Measurements from ENCODE around the gene CNNM2. TPM values are rescaled to one million over a fixed set of nuclear protein-coding genes. Genes with fewer than 3 reads are reported as not detected.

The CNNM2 gene
- total RNA-seq, 2 experiments from 2014 or later: 3.9 to 4.3 TPM

DNA sequence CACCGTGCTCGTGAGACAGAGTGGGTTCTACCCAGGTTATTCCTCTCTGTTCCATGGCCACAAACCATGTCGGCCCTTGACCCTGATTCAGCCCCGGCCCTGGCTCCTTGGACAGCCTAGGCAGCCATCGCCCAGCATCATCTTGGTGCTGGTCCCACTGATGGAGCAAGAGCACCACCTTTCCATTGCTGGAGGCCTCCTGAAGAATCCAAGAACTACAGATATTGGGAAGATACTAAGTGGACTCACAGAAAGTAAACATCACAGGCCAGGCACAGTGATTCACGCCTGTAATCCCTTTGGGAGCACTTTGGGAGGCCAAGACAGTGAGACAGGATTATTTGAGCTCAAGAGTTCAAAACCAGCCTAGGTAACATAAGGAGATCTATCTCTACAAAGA, 149.9 kb downstream of the CNNM2 start:
- Mint-ChIP-seq H3K27me3 (ENCODE audit: low read depth) (no peaks in the 10 kb centered on the region), H3K4me1 (ENCODE audit: low read depth) (peaks cover 17% of the 10 kb centered on the region), H3K27ac (no peak overlapping the region), H3K4me3 (no peak overlapping the region), H3K36me3 (ENCODE audit: low read depth) (no peaks in the 10 kb centered on the region), H3K9me3 (no peaks in the 10 kb centered on the region)
- DNase-seq: no peak
- intact Hi-C loops (cut with micrococcal nuclease): loop anchor here (10.0 kb wide), 1 partner anchor 353 kb away; the partner anchor contains the start of genes ARL3 and SFXN2
- CTCF ChIA-PET: interaction anchor here (0.9 to 8.0 kb wide), 3 partner anchors 13 to 233 kb away, joined by 3 to 98 read pairs (median 7); partner anchors contain the start of gene CNNM2

- Mint-ChIP-seq H3K36me3 (ENCODE audit: low read depth) (no peaks in the 10 kb centered on the region), H3K4me3 (no peak overlapping the region), H3K4me1 (ENCODE audit: low read depth) (peaks cover 17% of the 10 kb centered on the region), H3K27me3 (ENCODE audit: low read depth) (no peaks in the 10 kb centered on the region), H3K9me3 (no peaks in the 10 kb centered on the region), H3K27ac (no peak overlapping the region)
- CTCF ChIA-PET: interaction anchor here (0.5 to 8.0 kb wide), 8 partner anchors 8 to 186 kb away, joined by 3 to 98 read pairs (median 4); partner anchors contain the start of gene CNNM2
- DNase-seq: peak; percentile 83
- intact Hi-C loops (cut with micrococcal nuclease): loop anchor here (1.0 to 10.0 kb wide), 5 partner anchors 152 to 355 kb away; partner anchors contain the start of genes ARL3 and SFXN2
Measured at GRCh38 chr10:103069453-103070331, 151.6 kb downstream of the CNNM2 start.

DNA sequence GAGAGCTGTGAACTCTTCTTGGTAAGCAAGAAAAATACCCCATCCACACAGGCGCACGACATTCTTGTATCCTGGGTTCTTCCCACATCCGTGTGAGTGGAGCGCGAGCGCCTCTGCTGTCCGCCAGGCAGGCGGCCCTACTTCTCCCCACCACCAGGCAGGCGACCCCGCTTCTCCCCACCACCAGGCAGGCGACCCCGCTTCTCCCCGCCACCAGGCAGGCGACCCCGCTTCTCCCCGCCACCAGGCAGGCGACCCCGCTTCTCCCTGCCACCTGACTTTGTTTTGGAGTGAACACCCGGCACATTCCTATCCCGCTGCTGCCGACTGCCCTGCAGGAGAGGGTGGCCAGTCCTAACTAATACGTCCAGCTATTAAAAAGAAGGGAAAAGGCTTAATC, 154.2 kb downstream of the CNNM2 start:
- CTCF ChIA-PET: interaction anchor here (0.6 to 8.0 kb wide), 2 partner anchors 48 to 156 kb away, joined by 3 to 98 read pairs; partner anchors contain the start of gene CNNM2
- Mint-ChIP-seq H3K27ac (no peak overlapping the region), H3K4me3 (no peak overlapping the region), H3K9me3 (no peaks in the 10 kb centered on the region), H3K4me1 (ENCODE audit: low read depth) (peaks cover 17% of the 10 kb centered on the region), H3K36me3 (ENCODE audit: low read depth) (no peaks in the 10 kb centered on the region), H3K27me3 (ENCODE audit: low read depth) (no peaks in the 10 kb centered on the region)
- no peak for DNase-seq
- intact Hi-C loops (cut with micrococcal nuclease): no loop called here

DNA sequence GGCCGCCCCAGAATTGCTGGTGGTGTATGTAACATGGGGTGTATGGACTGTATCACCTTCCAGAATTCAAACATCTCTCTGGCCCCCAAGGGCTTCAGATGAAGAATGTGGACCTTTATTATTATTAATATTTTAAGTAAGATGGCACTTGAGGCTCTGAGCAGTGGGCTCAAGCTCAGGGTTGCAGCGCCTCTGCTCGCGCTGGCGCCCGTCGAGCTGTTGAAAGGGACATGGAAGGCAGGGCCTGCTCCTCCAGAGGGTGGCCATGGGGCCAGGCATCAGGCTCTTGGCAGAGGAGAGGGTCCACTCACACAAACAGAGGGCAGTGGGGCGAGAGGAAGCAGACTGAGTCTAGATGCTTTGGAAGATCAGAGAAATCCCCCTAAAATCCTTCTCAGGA, 154.8 kb downstream of the CNNM2 start:
- no peak for DNase-seq
- Mint-ChIP-seq H3K9me3 (no peaks in the 10 kb centered on the region), H3K4me1 (ENCODE audit: low read depth) (peaks cover 17% of the 10 kb centered on the region), H3K27ac (no peak overlapping the region), H3K36me3 (ENCODE audit: low read depth) (peaks cover 3% of the 10 kb centered on the region), H3K4me3 (no peak overlapping the region), H3K27me3 (ENCODE audit: low read depth) (no peaks in the 10 kb centered on the region)
- intact Hi-C loops (cut with micrococcal nuclease): no loop called here
- CTCF ChIA-PET: interaction anchor here (8.0 kb wide), 1 partner anchor 156 kb away, joined by 98 read pairs; the partner anchor contains the start of gene CNNM2

DNA sequence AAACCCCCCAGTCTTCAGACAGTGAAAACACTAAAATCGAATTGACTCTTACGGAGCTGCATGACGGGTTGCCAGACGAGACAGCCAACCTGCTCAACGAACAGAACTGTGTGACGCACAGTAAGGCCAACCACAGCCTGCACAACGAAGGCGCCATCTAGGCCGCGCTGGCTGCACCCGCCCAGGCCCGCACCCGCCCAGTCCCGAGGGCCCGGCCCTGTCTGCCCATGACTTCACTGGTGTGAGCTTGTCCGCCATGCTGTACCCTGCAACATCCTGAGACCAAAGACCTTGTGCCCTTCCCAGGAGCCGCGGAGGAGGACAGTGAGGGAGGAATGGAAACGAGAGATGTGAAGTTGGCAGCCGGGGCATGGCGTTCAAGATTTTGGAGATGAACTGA, 158.9 kb downstream of the CNNM2 start:
- intact Hi-C loops (cut with micrococcal nuclease): no loop called here
- Mint-ChIP-seq H3K27me3 (ENCODE audit: low read depth) (no peaks in the 10 kb centered on the region), H3K27ac (no peak overlapping the region), H3K4me1 (ENCODE audit: low read depth) (no peaks in the 10 kb centered on the region), H3K36me3 (ENCODE audit: low read depth) (peaks cover 3% of the 10 kb centered on the region), H3K9me3 (no peaks in the 10 kb centered on the region), H3K4me3 (no peak overlapping the region)
- no peak for DNase-seq
- CTCF ChIA-PET: interaction anchor here (1.1 to 1.5 kb wide), 2 partner anchors 159 to 175 kb away, joined by 3 read pairs; partner anchors contain the start of gene CNNM2

- intact Hi-C loops (cut with micrococcal nuclease): no loop called here
- peaks cover 3% of the 10 kb centered on the region for H3K36me3 Mint-ChIP-seq (ENCODE audit: low read depth)
Measured at GRCh38 chr10:103077491-103078308, 159.6 kb downstream of the CNNM2 start.

GRCh38 chr10:103078309-103078615, 160.2 kb downstream of the CNNM2 start:
- Mint-ChIP-seq H3K4me1 (ENCODE audit: low read depth) (no peaks in the 10 kb centered on the region), H3K27ac (no peak overlapping the region), H3K4me3 (no peak overlapping the region), H3K9me3 (no peaks in the 10 kb centered on the region), H3K27me3 (ENCODE audit: low read depth) (no peaks in the 10 kb centered on the region), H3K36me3 (ENCODE audit: low read depth) (peaks cover 3% of the 10 kb centered on the region)
- CTCF ChIA-PET: no interaction called here
- DNase-seq: no peak
- intact Hi-C loops (cut with micrococcal nuclease): no loop called here

More at GRCh38 chr10:103077491-103078308, 159.6 kb downstream of the CNNM2 start:
- CTCF ChIA-PET: interaction anchor here (1.1 kb wide), 1 partner anchor 176 kb away, joined by 3 read pairs; no protein-coding TSS in a partner anchor
- no peak for DNase-seq
- no peaks in the 10 kb centered on the region for H3K4me1 Mint-ChIP-seq (ENCODE audit: low read depth)
- H3K27ac Mint-ChIP-seq: no peak overlapping the region
- no peaks in the 10 kb centered on the region for H3K9me3 Mint-ChIP-seq
- no peaks in the 10 kb centered on the region for H3K27me3 Mint-ChIP-seq (ENCODE audit: low read depth)
- H3K4me3 Mint-ChIP-seq: no peak overlapping the region

- Mint-ChIP-seq H3K4me1 (ENCODE audit: low read depth) (no peaks in the 10 kb centered on the region), H3K4me3 (no peak overlapping the region), H3K27me3 (ENCODE audit: low read depth) (no peaks in the 10 kb centered on the region), H3K27ac (no peak overlapping the region), H3K36me3 (ENCODE audit: low read depth) (peaks cover 3% of the 10 kb centered on the region), H3K9me3 (no peaks in the 10 kb centered on the region)
- CTCF ChIA-PET: interaction anchor here (1.0 kb wide), 1 partner anchor 8 kb away, joined by 3 read pairs; no protein-coding TSS in a partner anchor
- DNase-seq: no peak
- intact Hi-C loops (cut with micrococcal nuclease): no loop called here
Measured at GRCh38 chr10:103078676-103079075, 160.6 kb downstream of the CNNM2 start.

DNA sequence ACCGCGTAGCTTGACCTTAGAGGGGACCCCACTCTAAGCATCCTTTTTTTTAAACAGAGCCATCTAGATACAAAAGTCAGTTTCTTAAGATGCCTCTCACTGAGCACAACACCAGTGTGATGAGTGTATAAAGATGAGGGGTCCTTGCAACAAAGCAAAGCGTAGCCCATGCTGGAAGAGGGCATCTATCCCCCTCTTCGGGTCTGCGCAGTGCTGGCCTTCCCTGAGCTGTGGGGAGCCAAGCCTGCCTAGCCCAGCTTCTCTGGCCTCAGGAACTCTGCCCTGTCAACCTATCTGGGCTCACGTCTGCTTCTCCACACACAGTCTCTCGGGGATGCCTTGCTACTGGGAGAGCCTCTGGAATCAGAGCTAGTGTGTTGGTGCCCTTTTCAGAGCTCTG, 161.0 kb downstream of the CNNM2 start:
- intact Hi-C loops (cut with micrococcal nuclease): no loop called here
- Mint-ChIP-seq H3K4me1 (ENCODE audit: low read depth) (no peaks in the 10 kb centered on the region), H3K27ac (no peak overlapping the region), H3K36me3 (ENCODE audit: low read depth) (peaks cover 3% of the 10 kb centered on the region), H3K4me3 (no peak overlapping the region), H3K9me3 (no peaks in the 10 kb centered on the region), H3K27me3 (ENCODE audit: low read depth) (no peaks in the 10 kb centered on the region)
- CTCF ChIA-PET: interaction anchor here (1.0 kb wide), 1 partner anchor 9 kb away, joined by 3 read pairs; no protein-coding TSS in a partner anchor
- DNase-seq: no peak

GRCh38 chr10:103079946-103080345, 161.9 kb downstream of the CNNM2 start:
- Mint-ChIP-seq H3K4me1 (ENCODE audit: low read depth) (no peaks in the 10 kb centered on the region), H3K4me3 (no peak overlapping the region), H3K9me3 (no peaks in the 10 kb centered on the region), H3K27ac (no peak overlapping the region), H3K36me3 (ENCODE audit: low read depth) (peaks cover 3% of the 10 kb centered on the region), H3K27me3 (ENCODE audit: low read depth) (no peaks in the 10 kb centered on the region)
- intact Hi-C loops (cut with micrococcal nuclease): no loop called here
- DNase-seq: no peak
- CTCF ChIA-PET: interaction anchor here (0.6 to 1.0 kb wide), 2 partner anchors 10 to 18 kb away, joined by 3 read pairs; no protein-coding TSS in a partner anchor

DNA sequence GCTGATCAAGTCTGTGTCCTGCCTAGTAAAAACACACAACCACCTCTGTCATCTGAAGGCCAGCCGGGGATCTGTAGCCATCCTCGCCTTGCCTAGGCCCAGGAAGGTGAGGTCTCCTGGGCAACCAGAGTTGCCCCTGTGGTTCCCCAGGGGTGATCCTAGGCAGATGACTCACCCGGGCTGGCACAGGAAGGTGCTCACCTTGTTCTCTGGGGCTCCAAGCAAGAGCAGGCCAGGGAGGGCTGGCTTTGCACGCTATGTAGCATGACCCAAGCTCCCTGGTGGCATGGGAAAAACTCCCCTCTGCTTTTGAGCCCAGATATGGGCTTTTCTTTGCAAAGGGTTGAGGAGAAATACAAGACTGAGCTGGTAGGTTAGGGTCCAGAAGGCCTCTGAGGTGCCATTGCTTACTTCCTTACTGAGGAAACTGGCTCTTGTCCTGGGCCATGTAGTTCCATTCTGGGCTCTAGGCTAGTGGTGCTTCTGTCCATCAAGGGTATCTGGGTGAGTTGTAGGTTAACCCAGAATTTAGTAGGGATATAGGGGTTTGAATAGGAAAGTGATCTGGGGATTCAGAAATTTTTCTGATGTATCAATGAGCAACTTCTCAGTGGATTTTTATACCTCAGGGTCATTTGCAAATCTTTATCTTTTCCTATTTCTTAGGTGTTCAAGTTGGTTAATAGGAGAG, 162.9 kb downstream of the CNNM2 start:
- no peak overlapping the region for H3K4me3 Mint-ChIP-seq
- H3K9me3 Mint-ChIP-seq: no peaks in the 10 kb centered on the region
- H3K36me3 Mint-ChIP-seq (ENCODE audit: low read depth): peaks cover 3% of the 10 kb centered on the region
- CTCF ChIA-PET: no interaction called here
- DNase-seq: no peak
- intact Hi-C loops (cut with micrococcal nuclease): no loop called here
- peak overlapping the region; percentile 22 for H3K27ac Mint-ChIP-seq
- no peaks in the 10 kb centered on the region for H3K27me3 Mint-ChIP-seq (ENCODE audit: low read depth)
- H3K4me1 Mint-ChIP-seq (ENCODE audit: low read depth): no peaks in the 10 kb centered on the region

DNA sequence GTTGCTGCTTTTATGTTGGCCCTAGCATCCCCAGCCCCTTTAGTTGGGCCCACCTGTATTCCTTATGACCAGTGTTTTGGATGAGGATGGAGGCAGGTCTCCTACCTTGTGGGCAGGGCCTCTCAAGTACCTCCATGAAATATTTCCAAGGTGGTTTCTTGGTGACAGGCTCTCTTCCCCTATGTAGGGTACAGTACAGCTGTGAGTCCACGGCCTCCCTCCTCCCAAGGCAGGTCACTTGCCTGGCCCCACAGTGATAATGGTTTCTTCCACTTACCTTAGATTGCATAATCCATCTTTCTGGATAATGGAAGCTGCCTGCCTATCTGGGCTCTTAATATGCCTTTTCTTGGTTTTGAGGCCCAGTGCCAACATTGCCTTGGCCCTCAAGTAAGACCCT, 164.6 kb downstream of the CNNM2 start:
- intact Hi-C loops (cut with micrococcal nuclease): no loop called here
- no peak for DNase-seq
- Mint-ChIP-seq H3K27me3 (ENCODE audit: low read depth) (no peaks in the 10 kb centered on the region), H3K4me3 (no peak overlapping the region), H3K9me3 (no peaks in the 10 kb centered on the region), H3K4me1 (ENCODE audit: low read depth) (no peaks in the 10 kb centered on the region), H3K27ac (peak overlapping the region; percentile 31), H3K36me3 (ENCODE audit: low read depth) (no peaks in the 10 kb centered on the region)
- CTCF ChIA-PET: no interaction called here

Measured in activated naive CD4-positive, alpha-beta T cell treated with anti-CD3 and anti-CD28 coated beads for 36 hours (primary cell).